ENCODE results near the gene GRIP2.
"Not testable (repeated sequence)": the region's sequence is repeated elsewhere in the genome, so short reads cannot be mapped to it uniquely, and the experiment has no call there.

GRIP2 gene

DNA sequence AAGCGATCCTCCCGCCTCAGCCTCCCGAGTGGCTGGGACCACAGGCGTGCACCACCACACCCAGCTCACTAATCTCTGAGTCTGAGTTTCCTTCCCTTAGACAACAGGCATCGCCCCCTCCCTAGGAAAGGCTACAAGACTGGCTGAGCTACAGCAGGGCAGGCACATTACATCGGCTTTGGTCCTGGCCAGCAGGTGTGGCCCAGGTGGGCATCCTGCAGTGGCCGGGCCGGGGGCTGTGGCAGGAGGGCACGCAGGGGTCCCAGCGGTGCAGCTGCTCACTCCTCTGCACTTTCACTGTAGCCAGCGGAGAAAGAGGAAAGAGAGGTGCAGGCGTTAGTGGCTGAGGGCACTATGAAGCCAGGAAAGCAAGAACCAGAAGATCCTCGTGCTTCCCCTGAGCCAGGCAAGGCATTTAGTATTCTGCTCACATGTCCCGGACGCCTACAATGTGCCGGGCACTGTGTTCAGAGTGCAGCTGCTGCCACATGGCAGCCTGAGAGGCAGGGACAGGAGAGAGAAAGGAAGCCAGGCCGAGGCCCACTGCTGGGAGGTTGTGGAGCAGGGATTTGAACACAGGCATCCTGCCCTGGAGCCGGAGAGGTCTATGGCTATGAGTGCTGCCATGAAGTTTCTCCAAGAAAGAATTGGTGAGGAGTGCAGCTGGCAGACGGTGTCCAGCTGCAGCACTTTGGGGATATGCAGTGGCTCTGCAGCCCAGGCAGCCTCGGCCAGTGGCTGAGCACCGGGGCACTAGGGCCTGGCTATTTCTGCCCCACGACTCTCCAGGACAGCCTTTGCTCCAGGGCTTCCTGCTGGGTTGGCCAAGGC, 22.3 kb downstream of the GRIP2 start:
- TF ChIP-seq, protein P1, sequence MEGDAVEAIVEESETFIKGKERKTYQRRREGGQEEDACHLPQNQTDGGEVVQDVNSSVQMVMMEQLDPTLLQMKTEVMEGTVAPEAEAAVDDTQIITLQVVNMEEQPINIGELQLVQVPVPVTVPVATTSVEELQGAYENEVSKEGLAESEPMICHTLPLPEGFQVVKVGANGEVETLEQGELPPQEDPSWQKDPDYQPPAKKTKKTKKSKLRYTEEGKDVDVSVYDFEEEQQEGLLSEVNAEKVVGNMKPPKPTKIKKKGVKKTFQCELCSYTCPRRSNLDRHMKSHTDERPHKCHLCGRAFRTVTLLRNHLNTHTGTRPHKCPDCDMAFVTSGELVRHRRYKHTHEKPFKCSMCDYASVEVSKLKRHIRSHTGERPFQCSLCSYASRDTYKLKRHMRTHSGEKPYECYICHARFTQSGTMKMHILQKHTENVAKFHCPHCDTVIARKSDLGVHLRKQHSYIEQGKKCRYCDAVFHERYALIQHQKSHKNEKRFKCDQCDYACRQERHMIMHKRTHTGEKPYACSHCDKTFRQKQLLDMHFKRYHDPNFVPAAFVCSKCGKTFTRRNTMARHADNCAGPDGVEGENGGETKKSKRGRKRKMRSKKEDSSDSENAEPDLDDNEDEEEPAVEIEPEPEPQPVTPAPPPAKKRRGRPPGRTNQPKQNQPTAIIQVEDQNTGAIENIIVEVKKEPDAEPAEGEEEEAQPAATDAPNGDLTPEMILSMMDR (IDR thresholded peaks at IDR 0.05; ENCODE audit: insufficient read depth, low read depth, low read length, missing control alignments) = no peak
- DNase-seq (ENCODE audit: low read depth) = no peak
- H3K4me3 ChIP-seq (ENCODE audit: low read length) = no peak overlapping the region

DNA sequence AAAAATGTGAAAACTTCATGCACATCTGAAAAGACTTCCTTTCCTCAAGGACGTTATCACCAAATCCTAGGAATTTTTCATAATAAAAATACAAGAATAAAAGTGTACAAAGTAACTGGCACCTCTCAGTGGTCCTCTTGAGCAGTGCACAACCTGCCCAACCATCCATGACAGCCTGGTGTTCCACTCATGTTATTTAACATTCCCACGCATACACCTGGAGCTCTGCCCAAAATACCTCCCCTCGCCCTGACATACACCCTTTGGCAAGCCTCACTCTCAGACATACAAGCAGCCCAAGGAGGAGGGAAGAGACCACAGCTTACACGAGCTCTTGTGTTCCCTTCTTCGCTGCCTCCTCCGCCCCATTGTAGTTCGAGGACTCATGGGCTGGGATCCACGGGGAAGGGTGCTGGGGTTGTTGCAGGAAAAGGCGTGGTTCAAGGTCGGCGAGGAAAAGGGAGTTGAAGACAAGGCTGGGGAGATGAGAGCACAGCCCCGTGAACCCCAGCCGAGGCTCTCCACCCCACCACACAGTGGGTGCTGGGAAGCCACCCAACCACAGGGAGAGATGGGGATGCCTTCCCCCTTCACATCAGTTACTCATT, 23.3 kb downstream of the GRIP2 start:
- H3K4me3 ChIP-seq (ENCODE audit: low read length) = no peak overlapping the region
- TF ChIP-seq, protein P1 (IDR thresholded peaks at IDR 0.05; ENCODE audit: insufficient read depth, low read depth, low read length, missing control alignments) = no peak

DNA sequence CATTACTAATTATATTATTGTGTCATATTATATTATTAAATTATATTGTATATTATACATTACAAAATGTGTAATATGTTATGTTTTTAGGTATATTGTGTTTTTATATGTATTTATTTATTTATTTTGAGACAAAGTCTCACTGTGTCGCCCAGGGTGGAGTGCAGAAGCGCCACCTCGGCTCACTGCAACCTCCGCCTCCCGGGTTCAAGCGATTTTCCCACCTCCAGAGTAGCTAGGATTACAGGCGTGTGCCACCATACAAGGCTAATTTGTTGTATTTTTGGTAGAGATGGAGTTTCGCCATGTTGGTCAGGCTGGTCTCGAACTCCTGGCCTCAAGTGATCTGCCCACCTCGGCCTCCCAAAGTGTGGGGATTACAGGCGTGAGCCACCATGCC, 24.6 kb downstream of the GRIP2 start:
- not testable (repeated sequence) for H3K4me3 ChIP-seq (ENCODE audit: low read length); DNase-seq (ENCODE audit: low read depth)

More for the DNA sequence above, 23.3 kb downstream of the GRIP2 start:
- DNase-seq (ENCODE audit: low read depth) = no peak

DNA sequence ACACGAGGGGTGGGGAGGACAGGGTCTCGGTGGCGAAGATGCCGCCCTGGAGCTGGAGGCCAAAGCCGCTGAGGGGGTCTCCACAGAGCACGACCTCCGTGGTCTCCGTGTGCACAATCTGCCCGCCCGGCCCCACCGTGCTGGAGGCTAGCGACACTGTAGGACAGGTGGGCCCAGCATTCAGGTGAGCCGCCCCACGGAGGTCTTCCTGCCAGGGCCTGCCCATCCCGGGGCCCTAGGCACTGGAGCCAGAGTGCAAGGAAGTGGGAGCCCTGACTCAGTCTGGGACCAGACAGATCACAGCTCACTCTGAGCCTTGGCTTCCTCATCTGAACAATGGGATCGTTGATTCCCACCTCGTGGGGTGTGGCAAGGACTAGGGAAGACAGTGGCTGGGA, 25.8 kb downstream of the GRIP2 start:
- TF ChIP-seq, protein P1 (IDR thresholded peaks at IDR 0.05; ENCODE audit: insufficient read depth, low read depth, low read length, missing control alignments) = no peak
- peak; percentile 9 for DNase-seq (ENCODE audit: low read depth)
- H3K4me3 ChIP-seq (ENCODE audit: low read length) = no peak overlapping the region

DNA sequence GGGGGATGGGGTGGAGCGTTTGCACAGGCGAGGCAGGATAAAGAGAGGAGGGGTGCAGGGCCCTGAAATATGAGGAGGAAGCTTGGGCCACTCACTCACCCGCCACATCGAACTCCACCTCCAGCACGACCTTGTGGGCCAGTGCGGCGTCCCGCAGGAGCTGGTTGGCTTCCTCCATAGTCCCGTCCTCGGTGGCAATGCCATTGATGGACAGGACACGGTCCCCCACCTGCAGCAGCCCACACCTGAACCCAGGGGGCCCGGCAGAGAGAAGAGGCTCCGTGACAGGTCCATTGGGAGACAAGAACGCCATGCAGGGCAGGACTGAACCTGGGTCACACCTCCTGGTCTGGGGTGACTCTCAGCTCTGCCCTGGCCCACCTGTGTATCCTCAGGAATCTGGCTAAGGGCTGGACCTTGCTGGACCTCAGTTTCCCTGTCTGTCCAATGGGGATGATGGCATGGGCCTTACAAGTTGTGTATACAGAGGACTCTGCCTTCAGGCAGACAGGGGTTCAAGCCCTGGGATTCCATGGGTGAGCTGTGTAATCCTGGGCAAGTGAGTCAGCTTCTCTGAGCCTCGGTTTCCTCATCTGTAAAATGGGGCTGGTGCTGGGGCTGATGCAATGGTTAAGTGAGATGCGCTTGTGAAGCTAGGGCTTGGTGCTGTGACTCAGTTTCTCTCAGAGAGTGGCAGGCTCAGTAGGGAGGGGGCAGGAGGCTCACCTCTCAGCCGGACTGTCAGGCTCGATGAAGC, 26.4 kb downstream of the GRIP2 start:
- H3K4me3 ChIP-seq (ENCODE audit: low read length) = no peak overlapping the region
- TF ChIP-seq, protein P1 (IDR thresholded peaks at IDR 0.05; ENCODE audit: insufficient read depth, low read depth, low read length, missing control alignments) = no peak
- DNase-seq (ENCODE audit: low read depth) = no peak

DNA sequence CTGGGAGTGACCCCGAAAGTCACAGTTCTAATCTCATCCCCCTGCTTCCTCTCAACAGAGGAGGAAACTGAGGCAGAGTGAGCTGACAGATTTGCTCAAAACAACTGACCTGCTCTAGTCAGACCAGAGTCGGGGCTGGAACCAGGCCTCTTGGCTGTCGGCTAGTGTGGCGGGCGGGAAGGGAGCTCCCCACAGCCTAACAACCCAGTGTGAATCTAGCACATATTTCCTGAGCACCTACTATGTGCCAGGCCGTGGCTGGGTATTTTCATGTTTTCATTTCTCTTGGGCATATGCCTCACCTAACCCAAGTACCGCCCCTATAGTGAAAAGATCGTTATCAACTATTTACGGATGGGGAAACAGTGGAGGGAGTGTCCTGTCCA, 27.2 kb downstream of the GRIP2 start:
- TF ChIP-seq, protein P1 (IDR thresholded peaks at IDR 0.05; ENCODE audit: insufficient read depth, low read depth, low read length, missing control alignments) = no peak
- H3K4me3 ChIP-seq (ENCODE audit: low read length) = no peak overlapping the region
- no peak for DNase-seq (ENCODE audit: low read depth)

DNA sequence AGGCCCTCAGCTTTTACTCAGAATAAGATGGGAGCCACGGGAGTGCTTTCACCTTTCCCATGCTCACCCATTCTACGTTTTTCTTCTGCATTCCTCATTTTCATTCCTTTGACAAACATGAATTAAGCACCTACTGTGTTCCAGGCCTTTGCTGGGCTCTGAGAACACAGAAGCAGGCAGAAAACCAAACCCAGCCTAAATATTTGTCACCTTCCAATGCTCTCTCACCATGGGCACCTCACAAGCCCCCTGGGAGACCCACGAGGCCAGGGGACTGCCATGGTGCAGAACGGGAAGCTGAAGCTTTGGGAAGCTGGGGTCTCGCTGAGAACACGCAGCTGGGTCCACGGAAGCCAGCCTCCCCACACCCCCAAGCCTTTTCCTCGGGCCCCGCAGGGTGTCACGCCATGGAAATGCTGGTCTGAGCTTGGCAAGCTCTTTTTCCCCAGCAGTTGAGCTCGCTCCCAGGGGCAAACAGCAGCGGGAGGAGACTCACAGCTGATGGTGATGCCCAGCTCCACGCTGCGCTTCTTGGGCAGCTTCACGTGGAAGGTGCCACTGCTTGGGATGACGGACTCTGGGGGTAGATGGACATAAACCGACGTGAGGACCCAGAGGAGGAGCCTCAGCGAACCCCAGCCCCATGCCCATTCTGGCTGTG, 27.7 kb downstream of the GRIP2 start:
- no peak overlapping the region for H3K4me3 ChIP-seq (ENCODE audit: low read length)
- TF ChIP-seq, protein P1 (IDR thresholded peaks at IDR 0.05; ENCODE audit: insufficient read depth, low read depth, low read length, missing control alignments) = no peak
- no peak for DNase-seq (ENCODE audit: low read depth)
